Lower lobe of right lung (tissue), 2 donors: ENCODE measurements around the gene TRAPPC2B. TPM values are rescaled to one million over a fixed set of nuclear protein-coding genes. Genes with fewer than 3 reads are reported as not detected.

ENCODE experiments used
- ATAC-seq, 2 donors: fragments of 200-7000 bp; cut with Tn5 transposase; one replicate each; pipeline ENCODE4 v1.9.1; 2020 to 2022; ENCODE audit warnings: mild to moderate bottlenecking in 2 of 2, moderate library complexity in 2 of 2
- DNase-seq: peaks from one replicate; pipeline ENCODE4 v3.0.0-alpha.2; 2020
- H3K27ac ChIP-seq: fragments of 200-600 bp; one replicate; pipeline ENCODE4 v1.8.0; 2022
- H3K27me3 ChIP-seq: fragments of 200-600 bp; one replicate; pipeline ENCODE4 v1.8.0; 2022; ENCODE audit warnings: low read depth
- H3K36me3 ChIP-seq: fragments of 200-600 bp; one replicate; pipeline ENCODE4 v1.8.0; 2022; ENCODE audit warnings: mild to moderate bottlenecking
- H3K4me1 ChIP-seq: fragments of 200-600 bp; one replicate; pipeline ENCODE4 v1.8.0; 2022
- H3K4me3 ChIP-seq: fragments of 200-600 bp; one replicate; pipeline ENCODE4 v1.8.0; 2022; ENCODE audit warnings: mild to moderate bottlenecking
- H3K9me3 ChIP-seq: fragments of 200-600 bp; one replicate; pipeline ENCODE4 v1.8.0; 2022
- CTCF ChIP-seq: fragments of 200-600 bp; IDR thresholded peaks from one replicate; pipeline ENCODE4 v1.8.0; 2022; ENCODE audit warnings: antibody characterized with exemption, mild to moderate bottlenecking
- intact Hi-C: fragments of 100-400 bp; cut with DNase I; formaldehyde crosslinking; loops from one replicate; pipeline ENCODE4 v1.11.0; 2022
- long read RNA-seq: library from polyadenylated mRNA; unstranded; transcript quantifications from one replicate; pipeline ENCODE4 v2.0.0, GENCODE V29; 2021
- total RNA-seq: library from RNA; stranded (reverse); fragmentation: NEBNext Ultra II Directional; extraction: Animal tissue kit (Norgen Biotek cat#: 25700); gene quantifications from one replicate; pipeline ENCODE4 v1.2.1, GENCODE V29; 2021
- donor health status: DM: no; HTN: yes; CAD: no; lungs with severe emphysema.

Gene TRAPPC2B
- 6.9 TPM for total RNA-seq
- long read RNA-seq, transcript TRAPPC2B-201 (2 exons, 732 nt) = major isoform, 8 of 9 reads
- long read RNA-seq, partial matches to known transcripts = 0 of 9 reads
- long read RNA-seq, other reads (novel, unspliced or antisense) = 0 of 9 reads

GRCh38 chr19:57362997-57363687 is at the start of gene TRAPPC2B, which contains the start of gene ZNF547:
TRAPPC2B (plus strand) TSS chr19:57363551; CDS start chr19:57364834, 1,283 bp downstream.
ZNF547 (plus strand) TSS chr19:57363551; CDS start chr19:57368556, 5,005 bp downstream.
- Histone ChIP-seq H3K4me1 (peaks cover 15% of the 10 kb centered on the region), H3K27me3 (no peaks in the 10 kb centered on the region), H3K36me3 (no peaks in the 10 kb centered on the region), H3K9me3 (peaks cover 24% of the 10 kb centered on the region), H3K27ac (peak within 1 kb of the TSS; percentile 91), H3K4me3 (peak within 1 kb of the TSS; percentile 83)
- TF ChIP-seq CTCF = no peak
- intact Hi-C loops = no loop called here
- peak; percentile 99 for ATAC-seq
- DNase-seq = peak; percentile 99

- ATAC-seq (no peak), DNase-seq (no peak)
- no peaks in the 10 kb centered on the region for H3K4me1 ChIP-seq
- no peak overlapping the region for H3K4me3 ChIP-seq
- no peaks in the 10 kb centered on the region for H3K36me3 ChIP-seq
- no peak overlapping the region for H3K27ac ChIP-seq
- peaks cover 8% of the 10 kb centered on the region for H3K9me3 ChIP-seq
- H3K27me3 ChIP-seq = peaks cover 13% of the 10 kb centered on the region
- intact Hi-C loops = no loop called here
- no peak for TF ChIP-seq CTCF
Observed at GRCh38 chr19:57314146-57314545, 49.2 kb upstream of the TRAPPC2B start.

GRCh38 chr19:57317503-57317902 is 45.8 kb upstream of the TRAPPC2B start:
- DNase-seq (no peak), ATAC-seq (no peak)
- H3K36me3 ChIP-seq = no peaks in the 10 kb centered on the region
- intact Hi-C loops = no loop called here
- H3K4me3 ChIP-seq = no peak overlapping the region
- H3K27me3 ChIP-seq = peaks cover 13% of the 10 kb centered on the region
- H3K27ac ChIP-seq = no peak overlapping the region
- TF ChIP-seq CTCF = no peak
- H3K4me1 ChIP-seq = peaks cover 22% of the 10 kb centered on the region
- peaks cover 3% of the 10 kb centered on the region for H3K9me3 ChIP-seq

GRCh38 chr19:57319869-57320179 is 43.5 kb upstream of the TRAPPC2B start:
- H3K9me3 ChIP-seq = peaks cover 4% of the 10 kb centered on the region
- intact Hi-C loops = no loop called here
- peaks cover 13% of the 10 kb centered on the region for H3K27me3 ChIP-seq
- ATAC-seq (peak in 1 of 2 donors; percentile 40), DNase-seq (no peak)
- peaks cover 16% of the 10 kb centered on the region for H3K36me3 ChIP-seq
- TF ChIP-seq CTCF = no peak
- H3K4me3 ChIP-seq = peak overlapping the region; percentile 85
- peak overlapping the region; percentile 87 for H3K27ac ChIP-seq
- peaks cover 24% of the 10 kb centered on the region for H3K4me1 ChIP-seq

GRCh38 chr19:57320180-57321084 is 42.9 kb upstream of the TRAPPC2B start, which contains the start of gene ZNF543:
ZNF543 (plus strand) TSS chr19:57320472; CDS start chr19:57320854, 382 bp downstream.
- peaks cover 24% of the 10 kb centered on the region for H3K4me1 ChIP-seq
- H3K27ac ChIP-seq = peak within 1 kb of the TSS; percentile 87
- H3K36me3 ChIP-seq = peaks cover 23% of the 10 kb centered on the region
- DNase-seq (peak; percentile 97), ATAC-seq (peak; percentile 100)
- peak within 1 kb of the TSS; percentile 85 for H3K4me3 ChIP-seq
- intact Hi-C loops = no loop called here
- peaks cover 8% of the 10 kb centered on the region for H3K9me3 ChIP-seq
- peaks cover 13% of the 10 kb centered on the region for H3K27me3 ChIP-seq
- TF ChIP-seq CTCF = no peak
